ENCODE data around the gene GLT1D1. TPM values are rescaled to one million over a fixed set of nuclear protein-coding genes. Genes with fewer than 3 reads are reported as not detected.
"Not testable (repeated sequence)": the region's sequence is repeated elsewhere in the genome, so short reads cannot be mapped to it uniquely, and the experiment has no call there.

The GLT1D1 gene
- total RNA-seq = under 0.01 TPM

DNA sequence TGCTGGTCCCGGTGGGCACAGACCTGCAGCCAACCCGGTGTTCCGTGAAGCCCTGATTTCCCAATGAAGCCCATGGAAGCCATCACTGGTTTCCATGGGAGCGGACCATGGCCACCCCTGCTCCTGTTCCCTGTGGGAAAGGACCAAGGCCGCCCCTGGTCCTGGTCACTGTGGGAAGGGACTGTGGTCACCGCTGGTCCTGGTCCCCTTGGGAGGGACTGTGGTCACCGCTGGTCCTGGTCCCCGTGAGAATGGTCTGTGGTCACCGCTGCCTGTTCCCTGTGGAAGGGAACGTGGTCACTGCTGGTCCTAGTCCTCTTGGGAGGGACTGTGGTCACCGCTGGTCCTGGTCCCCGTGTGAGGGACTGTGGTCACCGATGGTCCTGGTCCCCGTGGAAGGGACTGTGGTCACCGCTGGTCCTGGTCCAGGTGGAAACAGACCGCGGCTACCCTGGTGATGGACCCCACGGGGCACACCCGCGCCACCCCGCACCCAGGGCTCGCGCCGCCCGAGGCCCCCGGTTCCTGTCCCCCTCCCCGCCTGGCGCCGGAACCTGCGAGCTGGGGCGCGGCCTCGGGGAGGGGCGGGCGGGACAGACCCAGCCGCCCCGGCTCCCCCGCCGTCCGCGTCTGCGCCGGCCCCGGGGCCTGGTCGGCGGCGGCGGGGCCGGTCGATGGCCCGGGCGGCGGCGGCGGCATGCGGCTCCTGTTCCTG, at the start of gene GLT1D1:
TSS of gene GLT1D1 (plus strand) at position 594 of the 715 bp plus-strand sequence. CDS start at position 698, 104 bp downstream.
- no peak for DNase-seq (ENCODE audit: low read depth in 2 of 3, low spot score in 2 of 3)

DNA sequence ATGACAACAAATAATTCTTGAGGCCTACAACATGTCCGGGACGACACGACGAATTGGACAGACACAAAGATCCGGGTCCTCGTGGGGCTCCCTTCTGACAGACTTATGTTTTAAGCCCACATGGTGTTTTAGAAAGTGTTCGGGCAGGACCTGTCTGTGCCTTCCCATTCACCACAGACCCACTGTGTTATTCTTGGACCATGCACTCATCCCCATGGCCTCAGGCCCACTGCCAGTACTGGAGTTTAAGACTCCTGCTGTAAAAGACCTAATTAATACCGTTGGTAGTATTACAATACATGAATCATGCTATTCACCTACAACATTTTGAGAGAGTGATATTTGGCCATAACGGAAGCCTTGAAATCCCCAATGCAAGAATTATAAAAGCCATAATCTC, 49.5 kb upstream of the GLT1D1 start:
- DNase-seq (ENCODE audit: low read depth in 2 of 3, low spot score in 2 of 3) = no peak

DNA sequence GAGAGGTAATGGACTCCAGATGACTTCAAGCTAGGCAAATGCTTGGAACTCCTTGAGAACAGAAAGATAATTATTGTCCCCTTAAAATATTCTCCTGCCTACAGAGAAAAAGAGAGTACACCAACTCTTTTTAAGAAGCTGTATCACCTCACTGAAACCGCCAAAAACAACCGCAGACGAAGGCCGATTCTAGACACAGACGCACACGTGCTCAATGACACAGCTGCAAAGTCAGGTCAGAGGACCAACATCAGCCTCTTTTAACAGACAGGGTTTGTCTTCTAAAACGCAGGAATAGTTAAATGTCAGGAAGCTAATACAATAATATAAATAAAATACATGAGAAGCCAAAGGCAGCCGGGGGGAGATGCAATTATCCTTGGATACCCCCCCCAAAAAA, 48.5 kb upstream of the GLT1D1 start:
- no peak for DNase-seq (ENCODE audit: low read depth in 2 of 3, low spot score in 2 of 3)

DNA sequence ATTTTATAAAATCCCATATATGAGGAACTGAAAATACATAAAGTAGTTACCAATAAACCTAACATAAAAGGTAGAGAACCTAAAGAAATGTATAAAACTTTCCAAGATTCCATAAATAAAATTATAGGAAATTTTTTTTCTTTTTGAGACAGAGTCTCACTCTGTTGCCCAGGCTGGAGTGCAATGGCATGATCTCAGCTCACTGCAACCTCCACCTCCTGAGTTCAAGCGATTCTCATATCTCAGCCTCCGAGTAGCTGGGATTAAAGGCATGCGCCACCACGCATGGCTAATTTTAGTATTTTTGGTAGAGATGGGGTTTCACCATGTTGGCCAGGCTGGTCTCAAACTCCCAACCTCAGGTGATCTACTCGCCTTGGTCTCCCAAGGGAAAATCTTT, 47.9 kb upstream of the GLT1D1 start:
- DNase-seq (ENCODE audit: low read depth in 2 of 3, low spot score in 2 of 3) = not testable (repeated sequence)

DNA sequence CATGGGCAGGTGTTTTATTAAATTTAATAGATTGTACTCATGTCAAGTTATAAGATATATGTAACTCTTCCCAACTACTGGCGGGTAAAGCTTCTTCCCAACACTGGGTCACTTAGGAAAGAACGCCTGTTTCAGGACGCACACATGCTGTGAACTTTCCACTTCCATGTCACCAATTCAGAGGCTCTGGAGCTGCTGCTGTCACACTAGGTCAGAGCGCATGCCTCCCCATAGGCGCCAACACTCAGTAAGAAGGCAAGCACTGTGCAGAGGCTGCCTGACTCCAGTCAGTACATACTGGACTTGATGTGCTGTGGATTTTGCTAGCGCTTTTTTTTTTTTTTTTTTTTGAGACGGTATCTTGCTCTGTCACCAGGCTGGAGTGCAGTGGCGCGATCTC, 46.7 kb upstream of the GLT1D1 start:
- DNase-seq (ENCODE audit: low read depth in 2 of 3, low spot score in 2 of 3) = no peak

DNA sequence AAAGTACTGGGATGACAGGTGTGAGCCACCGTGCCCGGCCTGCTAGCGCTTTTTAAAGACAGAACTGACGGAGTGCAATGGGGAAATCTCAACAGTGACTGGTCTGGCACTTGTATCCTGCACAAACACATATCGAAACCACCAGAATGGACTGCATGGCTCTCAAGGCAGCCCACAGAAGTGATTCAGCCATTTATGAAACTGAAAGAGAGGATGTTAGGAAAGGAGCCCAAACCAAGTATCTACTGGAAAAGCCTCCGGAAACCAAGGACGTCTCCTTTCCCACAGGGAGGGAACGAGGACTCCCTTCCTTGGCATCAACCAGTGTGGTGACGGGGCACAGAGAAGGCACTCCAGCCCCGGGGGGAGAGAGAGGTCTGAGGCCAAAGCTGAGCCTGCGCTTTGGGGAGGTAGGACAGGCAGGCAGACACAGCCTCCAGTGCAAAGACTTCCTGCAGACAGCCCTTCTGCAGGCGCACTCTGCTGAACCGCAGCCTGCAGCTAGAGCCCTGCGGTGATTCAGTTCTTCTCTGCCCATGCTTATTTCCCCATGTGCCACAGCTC, 46.0 kb upstream of the GLT1D1 start:
- DNase-seq (ENCODE audit: low read depth in 2 of 3, low spot score in 2 of 3) = no peak

DNA sequence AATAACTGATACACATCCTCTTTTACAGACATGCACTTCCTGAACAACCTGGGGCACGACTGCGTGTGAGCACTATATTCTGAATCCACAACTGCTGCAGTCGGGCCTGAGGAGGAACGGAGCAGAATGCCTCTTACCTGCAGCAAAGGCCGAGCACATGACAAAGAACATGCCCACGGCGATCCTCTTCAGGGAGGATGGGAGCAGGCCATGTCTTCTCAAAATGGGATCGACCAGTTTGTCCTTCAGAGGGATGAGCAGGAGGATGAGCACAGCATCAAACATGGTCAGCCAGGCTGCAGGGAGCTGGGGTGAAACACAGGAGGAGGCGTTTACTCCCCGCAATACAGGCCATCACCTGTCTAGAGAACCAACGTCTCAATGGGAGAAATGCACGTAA, 44.6 kb upstream of the GLT1D1 start:
- no peak for DNase-seq (ENCODE audit: low read depth in 2 of 3, low spot score in 2 of 3)

DNA sequence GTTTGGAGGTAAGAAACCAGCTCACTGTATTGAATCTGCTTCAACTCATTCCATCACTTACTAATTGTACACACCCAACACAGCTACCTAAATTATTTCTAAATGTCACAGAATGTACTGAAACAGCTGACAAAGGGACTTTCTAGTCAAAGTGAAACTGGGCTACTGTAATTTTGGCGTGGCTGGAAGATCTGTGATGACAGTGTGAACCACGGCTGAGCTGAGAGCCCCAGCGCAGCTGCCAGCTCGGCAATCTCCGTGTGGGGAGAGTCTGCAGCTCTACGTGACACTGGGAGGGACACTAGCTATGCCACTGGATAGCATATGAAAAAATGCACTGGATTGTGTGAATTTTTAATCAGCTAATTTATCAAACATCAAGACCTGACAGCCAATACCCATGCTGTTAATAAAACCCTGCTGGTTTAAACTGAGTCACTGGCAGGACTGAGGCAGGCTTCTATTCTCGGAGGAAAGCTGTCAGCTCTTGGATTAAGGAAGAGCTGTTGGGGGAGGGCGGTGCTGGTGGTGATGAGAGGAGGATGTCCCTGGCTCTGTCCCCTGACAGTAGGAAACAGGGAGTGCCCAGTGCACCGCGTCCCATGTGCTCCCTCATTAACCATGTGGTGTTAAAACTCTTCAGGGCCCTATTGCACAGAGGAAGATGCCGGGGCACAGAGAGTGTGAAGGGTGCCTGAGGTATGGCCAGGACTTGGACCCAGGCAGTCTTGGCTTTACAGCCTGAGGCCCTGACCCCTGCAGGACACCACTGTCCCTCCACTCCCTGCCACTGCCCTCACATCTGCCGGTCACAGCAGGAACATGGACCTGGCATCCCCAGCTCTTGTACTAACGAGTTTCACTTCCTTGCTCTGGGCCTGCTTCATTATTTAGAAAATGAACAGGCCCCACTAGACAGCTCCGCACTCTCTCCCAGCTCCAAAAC, 42.8 kb upstream of the GLT1D1 start:
- no peak for DNase-seq (ENCODE audit: low read depth in 2 of 3, low spot score in 2 of 3)

DNA sequence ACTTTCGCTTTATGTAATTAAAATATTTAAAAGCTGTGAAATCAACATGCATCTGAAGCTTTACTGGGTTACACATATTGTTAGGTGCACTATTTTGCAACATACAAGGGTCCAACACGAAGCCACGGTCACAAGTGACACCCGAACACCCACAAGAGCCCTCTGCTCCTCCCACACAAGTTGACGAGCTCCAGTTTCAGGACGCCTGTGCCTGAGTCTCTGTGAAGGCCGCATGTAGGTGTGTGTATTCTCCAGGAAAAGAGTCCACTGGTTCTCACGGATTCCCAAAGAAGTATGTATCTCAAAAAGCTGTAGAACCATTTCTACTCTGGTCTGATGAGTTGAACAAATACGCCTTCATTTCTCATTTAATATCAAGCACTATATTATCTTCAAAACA, 41.5 kb upstream of the GLT1D1 start:
- DNase-seq (ENCODE audit: low read depth in 2 of 3, low spot score in 2 of 3) = no peak

DNA sequence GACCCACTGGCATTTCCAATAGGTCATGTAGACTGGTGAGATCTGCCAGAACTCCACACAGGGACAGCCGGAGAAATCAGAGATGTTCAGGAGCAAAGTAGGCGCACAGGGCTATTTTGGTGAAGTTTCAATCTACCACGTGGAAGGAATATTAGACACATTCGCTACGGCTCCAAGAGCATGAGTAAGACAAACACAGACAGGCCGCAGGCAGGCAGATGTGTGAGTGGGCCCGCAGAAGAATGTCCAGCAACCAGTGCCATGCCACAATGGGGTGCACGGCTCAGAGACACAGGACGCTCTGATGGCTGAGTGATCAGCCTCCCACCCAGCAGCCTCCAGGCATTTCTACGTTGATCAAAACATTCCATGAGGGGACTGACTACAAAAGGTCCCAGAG, 39.9 kb upstream of the GLT1D1 start:
- DNase-seq (ENCODE audit: low read depth in 2 of 3, low spot score in 2 of 3) = no peak

DNA sequence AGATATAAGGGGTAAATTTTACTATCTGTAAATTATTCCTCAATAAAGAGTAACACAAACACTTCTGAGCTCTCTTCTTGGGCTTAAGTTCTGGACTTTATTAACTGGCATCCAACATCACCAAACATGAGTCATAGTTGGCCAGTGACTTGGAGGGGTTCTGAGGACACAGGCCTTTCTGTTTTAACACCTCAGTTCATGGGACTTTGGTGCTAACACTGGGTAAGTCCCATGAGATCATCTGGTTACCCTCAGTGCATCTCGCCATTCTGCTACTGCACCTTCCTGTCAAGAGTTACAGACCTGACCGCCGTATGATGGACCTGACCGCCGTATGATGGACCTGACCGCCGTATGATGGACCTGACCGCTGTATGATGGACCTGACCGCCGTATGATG, 39.4 kb upstream of the GLT1D1 start:
- no peak for DNase-seq (ENCODE audit: low read depth in 2 of 3, low spot score in 2 of 3)

DNA sequence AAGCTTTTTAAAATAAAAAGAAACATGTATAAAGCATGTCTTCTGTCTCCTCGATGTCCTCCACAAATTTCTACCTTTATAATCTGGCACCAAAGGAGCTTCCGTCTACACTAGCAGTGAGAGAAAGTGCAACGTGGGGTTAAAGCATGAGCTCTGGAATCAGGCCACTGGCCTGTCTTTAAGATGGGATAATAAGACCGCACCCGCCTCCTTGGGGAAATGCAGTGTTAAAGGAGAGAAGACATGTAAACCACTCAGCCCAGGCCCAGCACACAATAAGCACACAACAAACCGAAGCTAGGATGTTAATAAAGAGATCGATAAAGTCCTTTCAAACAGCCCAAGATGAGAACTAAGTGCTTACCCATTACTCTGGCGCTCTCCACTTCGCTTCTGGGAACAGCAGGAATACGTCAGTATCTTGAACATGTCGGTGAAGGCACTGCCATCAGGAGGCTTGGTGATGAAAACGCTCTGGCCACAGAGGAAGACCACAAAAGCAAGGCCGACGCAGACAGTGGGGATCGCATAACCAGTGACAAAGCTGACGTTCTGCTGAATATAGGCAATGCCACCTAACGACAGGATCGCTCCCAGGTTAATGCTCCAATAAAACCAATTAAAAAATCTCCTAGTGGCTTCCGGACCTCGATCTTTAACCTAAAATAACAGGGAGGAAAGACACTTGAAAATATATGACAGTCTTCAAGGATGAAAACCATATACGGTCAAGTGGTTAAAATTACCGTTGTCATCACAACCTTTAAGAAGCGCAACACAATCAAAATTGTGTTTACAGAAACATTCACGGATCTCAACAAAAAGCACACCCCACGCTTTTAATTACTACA, 38.6 kb upstream of the GLT1D1 start:
- no peak for DNase-seq (ENCODE audit: low read depth in 2 of 3, low spot score in 2 of 3)

DNA sequence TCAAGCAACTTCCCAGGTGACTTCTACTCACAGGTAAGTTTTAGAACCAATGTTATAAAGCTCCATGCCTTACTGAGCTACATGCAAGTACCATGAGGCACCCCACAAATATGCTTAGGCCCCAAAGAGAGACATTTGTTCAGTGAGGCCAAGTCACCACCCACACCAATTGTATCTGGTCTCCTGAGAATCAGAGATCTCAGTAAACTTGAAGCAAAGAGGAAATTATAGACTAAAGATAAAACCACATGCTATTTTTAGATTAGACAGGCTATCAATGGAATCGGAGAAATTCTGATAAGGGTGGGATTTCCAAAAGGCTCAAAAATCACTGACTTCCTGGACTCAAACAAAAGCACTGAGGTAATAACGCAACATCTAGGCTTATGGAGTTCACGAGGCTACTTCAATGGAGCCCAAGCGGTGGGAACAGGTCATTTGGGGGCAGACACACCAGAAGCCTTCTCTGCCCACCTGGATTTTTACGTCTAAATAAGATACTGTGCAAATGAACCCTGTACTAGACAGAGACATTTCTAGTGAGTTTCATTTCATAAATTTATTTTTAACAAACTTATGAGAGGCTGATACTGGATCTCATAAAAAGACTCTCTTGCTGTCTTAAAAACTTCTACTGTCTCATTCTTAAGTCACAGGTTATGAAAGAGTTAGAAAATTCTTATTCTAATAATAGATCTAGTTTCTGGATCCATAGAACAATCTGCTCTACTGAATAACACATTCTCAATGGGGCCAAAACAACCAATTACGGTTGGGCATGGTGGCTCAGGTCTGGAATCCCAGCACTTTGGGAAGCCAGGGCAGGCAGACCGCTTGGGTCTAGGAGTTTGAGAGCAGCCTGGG, 37.3 kb upstream of the GLT1D1 start:
- no peak for DNase-seq (ENCODE audit: low read depth in 2 of 3, low spot score in 2 of 3)

DNA sequence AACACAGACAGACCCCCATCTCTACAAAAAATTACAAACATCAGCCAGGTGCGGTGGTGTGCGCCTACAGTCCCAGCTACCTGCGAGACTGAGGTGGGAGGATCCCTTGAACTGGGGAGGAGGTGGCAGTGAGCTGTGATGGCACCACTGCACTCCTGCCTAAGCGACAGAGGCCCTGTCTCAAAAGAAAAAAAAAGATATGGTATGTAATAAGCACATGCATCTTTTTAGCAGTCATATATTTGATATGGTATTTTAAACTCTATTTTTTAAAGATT, 36.7 kb upstream of the GLT1D1 start:
- DNase-seq (ENCODE audit: low read depth in 2 of 3, low spot score in 2 of 3) = no peak

DNA sequence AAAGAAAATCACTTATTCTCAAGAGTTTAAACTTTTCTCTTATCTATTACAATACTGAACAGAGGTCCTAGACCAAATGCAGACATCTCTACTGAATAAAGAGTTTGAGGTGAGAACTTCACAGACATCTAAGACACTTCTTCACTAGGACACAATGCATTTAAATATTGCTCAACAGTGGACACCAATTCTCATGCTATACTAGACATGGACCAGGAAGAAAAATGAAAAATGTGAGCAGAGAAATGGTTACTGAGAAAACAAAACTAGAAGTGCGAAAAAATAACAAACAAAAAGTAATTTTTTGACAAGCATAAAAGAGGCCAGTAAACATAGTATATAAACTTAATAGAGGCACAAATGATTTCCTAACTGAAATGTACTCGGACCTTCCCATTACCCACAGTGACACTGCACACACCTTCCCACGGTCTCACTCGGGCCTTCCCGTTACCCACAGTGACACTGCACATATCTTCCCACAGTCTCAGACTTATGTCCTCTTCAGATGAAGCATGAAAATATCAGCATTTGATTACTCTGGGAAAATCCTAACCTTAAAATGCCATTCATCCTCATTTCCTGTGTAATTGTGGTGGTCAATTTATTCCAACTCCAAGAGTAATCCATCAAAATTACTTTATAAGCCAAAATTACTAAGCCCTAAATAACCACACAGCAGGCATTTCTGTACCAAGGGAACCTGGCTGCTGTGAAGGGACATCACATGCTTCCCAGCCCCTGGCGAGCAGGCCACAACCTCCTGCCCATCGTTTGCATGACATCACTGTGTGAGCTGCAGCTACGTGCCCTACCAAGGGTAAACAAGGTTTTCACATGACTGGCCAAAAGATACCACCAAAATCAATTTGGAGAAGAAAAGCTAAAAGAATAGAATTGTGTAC, 35.9 kb upstream of the GLT1D1 start:
- DNase-seq (ENCODE audit: low read depth in 2 of 3, low spot score in 2 of 3) = peak in 2 of 3 donors; percentile 54 to 58

DNA sequence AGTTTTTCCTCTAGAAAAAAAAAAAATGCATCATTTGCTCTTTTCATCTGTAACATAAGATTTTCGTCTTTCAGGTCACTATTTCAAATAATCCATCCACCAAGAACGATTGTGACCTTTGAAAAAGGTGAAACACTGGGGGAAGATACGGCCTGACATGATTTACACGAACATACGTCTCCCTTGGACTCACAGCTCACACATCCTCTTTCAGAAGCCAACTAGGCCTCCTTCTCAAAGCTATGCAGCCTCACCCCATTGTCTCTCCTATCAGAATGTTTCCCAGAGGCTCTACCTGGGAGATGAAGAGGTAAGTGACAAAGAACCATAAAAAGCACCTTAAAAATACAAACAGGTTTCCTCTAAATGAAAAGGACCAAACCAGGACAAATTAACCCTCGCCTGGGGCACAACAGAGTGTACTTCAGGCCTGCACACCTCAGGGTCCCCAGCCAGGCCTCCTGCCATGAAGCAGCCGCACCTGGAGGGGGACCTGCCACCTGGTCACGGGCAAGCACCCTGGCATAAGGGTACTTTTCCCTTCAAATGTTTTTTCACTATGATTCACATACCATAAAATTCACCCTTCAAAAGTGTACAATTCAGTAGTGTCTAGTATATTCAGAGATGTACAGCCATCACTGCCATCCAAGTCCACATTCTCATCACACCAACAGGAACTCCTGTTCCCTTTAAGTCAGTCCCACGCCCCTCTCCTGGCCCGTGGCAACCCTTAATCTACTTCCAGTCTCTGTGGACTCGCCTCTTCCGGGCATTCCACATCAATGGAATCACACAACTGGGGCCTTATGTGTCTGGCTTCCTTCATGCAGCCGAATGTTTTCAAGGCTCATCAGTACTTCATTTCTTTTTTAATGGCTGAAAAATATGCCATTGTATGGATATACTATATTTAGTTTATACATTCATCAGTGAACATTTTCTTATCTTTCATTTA, 34.9 kb upstream of the GLT1D1 start:
- no peak for DNase-seq (ENCODE audit: low read depth in 2 of 3, low spot score in 2 of 3)

DNA sequence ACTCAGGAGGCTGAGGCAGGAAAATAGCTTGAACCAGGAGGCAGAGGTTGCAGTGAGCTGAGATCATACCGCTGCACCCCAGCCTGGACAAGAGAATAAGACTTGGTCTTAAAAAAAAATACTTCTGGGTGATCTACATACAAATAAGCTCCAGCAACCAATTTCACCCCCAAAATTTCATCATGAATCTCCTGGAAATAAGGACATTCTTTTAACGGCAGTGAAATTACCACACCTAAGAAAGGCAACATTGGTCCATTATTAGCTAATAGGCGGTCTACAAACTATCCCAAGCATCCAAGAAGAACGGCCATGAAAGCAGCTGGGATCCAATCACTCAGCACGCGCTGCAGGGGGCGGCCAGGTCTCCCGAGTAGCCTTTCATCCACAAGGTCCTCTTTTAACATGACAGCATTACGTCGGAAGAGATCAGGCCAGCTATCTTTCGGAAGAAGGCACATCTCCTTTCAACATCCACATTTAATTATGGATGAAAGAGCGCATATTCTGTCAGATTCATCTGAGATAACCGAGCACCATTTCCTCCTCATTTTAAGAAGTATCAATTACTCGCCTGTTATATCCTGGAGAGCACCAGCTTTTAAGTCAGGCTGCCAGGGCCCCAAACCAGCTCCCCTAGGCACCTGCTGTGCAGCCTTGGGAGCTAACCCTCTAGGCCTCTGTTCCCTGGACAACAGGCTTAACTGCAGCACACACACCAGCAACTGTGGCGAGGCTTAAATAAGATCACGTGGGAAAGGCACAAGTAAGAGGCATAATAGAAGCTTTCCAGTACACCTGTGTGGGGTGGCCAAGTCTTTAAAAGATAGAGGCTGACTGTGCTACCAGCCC, 33.8 kb upstream of the GLT1D1 start:
- no peak for DNase-seq (ENCODE audit: low read depth in 2 of 3, low spot score in 2 of 3)
